DOHH2 (cell line): ENCODE measurements around the gene COPS4.

ENCODE experiments used
- EZH2phosphoT487 ChIP-seq: fragments of 200-600 bp; sonication (generic); IDR thresholded peaks from 2 replicates; pipeline ENCODE4 v1.6.1; 2017; ENCODE audit warnings: borderline replicate concordance, mild to moderate bottlenecking, antibody characterized with exemption, low read length, moderate library complexity, mixed read lengths
- TF ChIP-seq, protein P1 (sequence below): fragments of 200-600 bp; sonication (generic); IDR thresholded peaks from one replicate; pipeline ENCODE4 v1.5.1; 2014; ENCODE audit warnings: antibody characterized with exemption, mild to moderate bottlenecking, low read depth, low read length; ENCODE audit not compliant: poor library complexity, severe bottlenecking

DNA sequence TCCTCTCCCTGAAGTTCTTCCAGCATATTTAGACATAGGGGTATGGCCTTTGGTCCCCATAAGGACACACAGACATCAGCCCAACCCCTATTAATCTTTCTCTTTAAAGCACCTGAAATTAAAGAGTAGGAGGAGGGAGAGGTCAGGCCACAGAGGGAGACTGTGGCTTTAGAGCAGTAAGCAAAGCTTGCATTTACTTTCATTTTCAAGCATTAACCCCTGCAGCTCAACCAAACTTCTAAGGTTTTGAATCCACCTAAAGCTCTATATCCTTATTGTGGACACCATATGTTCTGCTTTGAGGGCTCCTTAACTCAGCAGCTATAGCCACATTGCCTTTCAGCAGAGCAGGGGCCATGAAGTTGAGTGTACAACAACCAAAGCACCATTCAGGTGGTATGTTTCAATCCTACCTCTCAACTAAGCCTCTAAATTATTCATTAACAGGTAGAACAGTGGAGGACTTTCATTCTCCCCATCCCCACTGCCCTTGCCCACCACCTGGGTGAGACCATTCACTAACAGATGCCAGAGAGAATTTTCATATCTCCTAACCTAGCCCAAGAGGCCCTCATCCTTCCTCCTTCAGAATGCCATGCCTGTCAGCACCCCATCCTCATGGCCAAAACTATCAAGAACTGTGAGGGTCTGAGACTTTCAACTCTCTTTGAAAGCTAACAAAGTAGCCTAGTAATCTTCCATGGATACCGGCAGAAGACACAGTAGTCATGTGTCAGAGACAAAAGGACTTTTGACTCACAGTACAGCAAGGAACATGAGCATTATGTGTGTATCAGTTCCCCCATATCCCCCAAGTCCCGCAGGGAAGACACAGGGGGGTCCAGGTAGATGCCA lies 45.2 kb upstream of the COPS4 start:
- TF ChIP-seq, protein P1, sequence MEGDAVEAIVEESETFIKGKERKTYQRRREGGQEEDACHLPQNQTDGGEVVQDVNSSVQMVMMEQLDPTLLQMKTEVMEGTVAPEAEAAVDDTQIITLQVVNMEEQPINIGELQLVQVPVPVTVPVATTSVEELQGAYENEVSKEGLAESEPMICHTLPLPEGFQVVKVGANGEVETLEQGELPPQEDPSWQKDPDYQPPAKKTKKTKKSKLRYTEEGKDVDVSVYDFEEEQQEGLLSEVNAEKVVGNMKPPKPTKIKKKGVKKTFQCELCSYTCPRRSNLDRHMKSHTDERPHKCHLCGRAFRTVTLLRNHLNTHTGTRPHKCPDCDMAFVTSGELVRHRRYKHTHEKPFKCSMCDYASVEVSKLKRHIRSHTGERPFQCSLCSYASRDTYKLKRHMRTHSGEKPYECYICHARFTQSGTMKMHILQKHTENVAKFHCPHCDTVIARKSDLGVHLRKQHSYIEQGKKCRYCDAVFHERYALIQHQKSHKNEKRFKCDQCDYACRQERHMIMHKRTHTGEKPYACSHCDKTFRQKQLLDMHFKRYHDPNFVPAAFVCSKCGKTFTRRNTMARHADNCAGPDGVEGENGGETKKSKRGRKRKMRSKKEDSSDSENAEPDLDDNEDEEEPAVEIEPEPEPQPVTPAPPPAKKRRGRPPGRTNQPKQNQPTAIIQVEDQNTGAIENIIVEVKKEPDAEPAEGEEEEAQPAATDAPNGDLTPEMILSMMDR, result no peak
- no peak for TF ChIP-seq EZH2phosphoT487
